Spleen (tissue), 13 donors: ENCODE results near the gene IQCF6. TPM values are rescaled to one million over a fixed set of nuclear protein-coding genes. Genes with fewer than 3 reads are reported as not detected.

Source experiments
- DNase-seq: peaks from one replicate; pipeline ENCODE4 v3.0.0-alpha.2; 2020
- H3K27ac ChIP-seq, 8 donors: fragments of 200-600 bp; sonication (generic) in 7 of 8; 1 replicate in 4 of 8; 2 replicates in 4 of 8; pipeline versions ENCODE4 v1.5.0 to v1.8.0; 2016 to 2021; ENCODE audit warnings: inconsistent platforms in 4 of 8, mild to moderate bottlenecking in 4 of 8, moderate library complexity in 1 of 8
- H3K27me3 ChIP-seq, 7 donors: fragments of 200-600 bp; sonication (generic) in 6 of 7; replicated peaks in 1 of 7; 1 replicate in 4 of 7; 2 replicates in 3 of 7; pipeline versions ENCODE4 v1.5.0 to v1.8.0; 2016 to 2021; ENCODE audit warnings: inconsistent platforms in 3 of 7, mild to moderate bottlenecking in 1 of 7
- H3K36me3 ChIP-seq, 6 donors: fragments of 200-600 bp; sonication (generic) in 5 of 6; 1 replicate in 4 of 6; 2 replicates in 2 of 6; pipeline versions ENCODE4 v1.5.0 to v1.8.0; 2016 to 2021; ENCODE audit warnings: inconsistent platforms in 2 of 6
- H3K4me1 ChIP-seq, 6 donors: fragments of 200-600 bp; sonication (generic) in 5 of 6; 1 replicate in 3 of 6; 2 replicates in 3 of 6; pipeline versions ENCODE4 v1.5.0 to v1.8.0; 2016 to 2021; ENCODE audit warnings: inconsistent platforms in 3 of 6
- H3K4me3 ChIP-seq, 8 donors: fragments of 200-600 bp; sonication (generic) in 7 of 8; 1 replicate in 4 of 8; 2 replicates in 4 of 8; pipeline versions ENCODE4 v1.5.0 to v1.8.0; 2016 to 2021; ENCODE audit warnings: inconsistent platforms in 4 of 8, mild to moderate bottlenecking in 4 of 8, moderate library complexity in 2 of 8
- H3K9me3 ChIP-seq, 8 donors: fragments of 200-600 bp; sonication (generic) in 7 of 8; 1 replicate in 4 of 8; 2 replicates in 4 of 8; pipeline versions ENCODE4 v1.5.0 to v1.8.0; 2016 to 2021; ENCODE audit warnings: inconsistent platforms in 4 of 8
- CTCF ChIP-seq, 11 experiments: fragments of 200-600 bp in 7 of 11; fragments of 450-650 bp in 4 of 11; sonication (generic) in 4 of 11; IDR thresholded peaks in 8 of 11; conservative IDR thresholded peaks in 3 of 11; 1 replicate in 7 of 11; 2 replicates in 4 of 11; pipeline versions ENCODE4 v1.4.0 to v1.8.0; 2016 to 2021; ENCODE audit warnings: antibody characterized with exemption in 11 of 11, inconsistent platforms in 4 of 11, mild to moderate bottlenecking in 1 of 11
- POLR2A ChIP-seq, 3 donors: fragments of 450-650 bp; IDR thresholded peaks; one replicate each; pipeline ENCODE4 v1.5.1; 2017; ENCODE audit warnings: antibody characterized with exemption in 3 of 3, mild to moderate bottlenecking in 1 of 3
- POLR2AphosphoS5 ChIP-seq, 3 donors: sonication (generic); formaldehyde crosslinking; IDR thresholded peaks; one replicate each; pipeline ENCODE4 v1.5.1; 2017; ENCODE audit warnings: antibody characterized with exemption in 3 of 3
- WGBS, 5 donors: extraction: QIAGEN DNeasy Blood & Tissue Kit in 3 of 5; methylation state at CpG; one replicate each; pipeline versions ENCODE4 v1.1.5 to v1.1.7; 2013 to 2018; 5-methylcytosine and 5-hydroxymethylcytosine counted together
- intact Hi-C: fragments of 100-400 bp; cut with DNase I; formaldehyde crosslinking; loops from one replicate; pipeline ENCODE4 v1.15.0; 2023; ENCODE audit warnings: low total_unique reads
- long read RNA-seq, 2 donors: transcript quantifications; one replicate each; lab custom pipeline, GENCODE V29; 2026
- polyA plus RNA-seq, 3 donors: library from polyadenylated mRNA; stranded (reverse); fragments of 200-250 nt; gene quantifications; one replicate each; pipeline ENCODE4 v1.2.1, GENCODE V29; 2013
- total RNA-seq, 7 donors: library from RNA; depleted of rRNA in 3 of 7; stranded (reverse); fragments of >200 nt in 3 of 7; fragmentation: NEBNext Ultra II Directional in 4 of 7; extraction: Animal tissue kit (Norgen Biotek cat#: 25700) in 4 of 7; gene quantifications; one replicate each; pipeline versions ENCODE4 v1.1.0 to v1.2.1, GENCODE V29; 2016 to 2021
- donor health status: healthy with polysubstance abuse.
- donor health status: DM: no; HTN: no; CAD: no; lungs with moderate emphysema.
- donor health status: DM: no; HTN: no; CAD: no.
- donor health status: Bipolar disorder and iron deficiency.
- donor health status: healthy.
- donor health status: DM: no; HTN: no; CAD: no.
- donor health status: DM: yes; HTN: yes; CAD: no.

IQCF6 gene
- not detected for total RNA-seq
- polyA plus RNA-seq, result not detected
- long read RNA-seq, donor 1, result 0 reads
- long read RNA-seq, donor 2, result 0 reads

GRCh38 chr3:51779137-51779536 lies at the start of gene IQCF6:
Gene IQCF6 (minus strand): TSS chr3:51779237. CDS start chr3:51779224, 13 bp downstream.
- H3K9me3 ChIP-seq, result no peaks in the 10 kb centered on the region
- TF ChIP-seq POLR2A (IDR thresholded peaks at IDR 0.05) (no peak), CTCF (IDR thresholded peaks at IDR 0.05 in 8 of 11, conservative IDR thresholded peaks at IDR 0.05 in 3 of 11) (no peak), POLR2AphosphoS5 (IDR thresholded peaks at IDR 0.05) (no peak)
- intact Hi-C loops, result no loop called here
- H3K27ac ChIP-seq, result no peak within 1 kb of the TSS
- no peaks in the 10 kb centered on the region for H3K36me3 ChIP-seq
- 92 to 97% (median 95%) methylated on average over 5 of the region's 5 CpGs for WGBS, 5 donors
- no peak for DNase-seq
- no peak within 1 kb of the TSS for H3K4me3 ChIP-seq
- H3K4me1 ChIP-seq, result no peaks in the 10 kb centered on the region
- peaks cover 0 to 17% (median 0%) of the 10 kb centered on the region in 7 donors for H3K27me3 ChIP-seq

GRCh38 chr3:51828297-51828696 lies 49.3 kb upstream of the IQCF6 start:
- Histone ChIP-seq H3K27me3 (no peaks in the 10 kb centered on the region), H3K4me1 (no peaks in the 10 kb centered on the region), H3K27ac (no peak overlapping the region), H3K36me3 (no peaks in the 10 kb centered on the region), H3K9me3 (peaks cover 0 to 34% (median 22%) of the 10 kb centered on the region in 8 donors), H3K4me3 (no peak overlapping the region)
- TF ChIP-seq POLR2A (IDR thresholded peaks at IDR 0.05) (no peak), CTCF (IDR thresholded peaks at IDR 0.05 in 8 of 11, conservative IDR thresholded peaks at IDR 0.05 in 3 of 11) (no peak), POLR2AphosphoS5 (IDR thresholded peaks at IDR 0.05) (no peak)
- no peak for DNase-seq
- WGBS, 5 donors, result 64 to 97% (median 86%) methylated on average over 1 of the region's 1 CpG
- intact Hi-C loops, result no loop called here

DNA sequence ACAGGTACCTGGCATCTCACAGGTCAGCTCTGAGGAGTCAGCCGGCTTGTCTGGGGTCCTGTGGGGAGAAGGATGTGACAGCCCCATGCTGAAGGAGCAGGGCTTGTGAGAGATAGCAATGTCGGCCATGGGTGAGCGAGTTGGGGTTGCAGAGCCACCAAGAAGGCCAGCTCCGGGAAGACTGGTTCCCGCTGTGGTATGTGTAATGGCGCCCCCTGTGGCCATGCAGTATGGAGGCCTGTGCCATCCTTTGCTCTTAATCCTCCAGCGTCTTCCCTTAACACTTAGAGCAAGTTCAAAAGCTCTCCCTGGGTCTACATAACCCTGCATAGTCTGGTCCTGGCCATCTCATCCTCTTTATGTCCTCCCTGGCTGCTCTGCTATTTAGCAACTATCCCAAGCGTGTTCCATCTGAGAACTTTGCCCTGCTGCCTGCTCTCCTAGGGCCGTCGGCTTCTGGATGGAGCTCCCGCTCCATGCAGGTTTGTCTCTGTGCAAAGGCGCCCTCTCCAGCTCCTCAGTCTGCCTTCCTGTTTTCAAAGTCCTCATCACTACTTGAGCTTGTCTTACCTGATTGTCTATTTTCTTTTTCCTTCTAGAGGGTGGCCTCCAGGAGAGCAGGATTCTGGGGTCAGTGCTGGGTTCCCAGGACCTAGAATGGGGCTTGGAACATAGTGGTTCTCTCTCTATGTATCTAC lies 40.8 kb upstream of the IQCF6 start:
- intact Hi-C loops, result no loop called here
- Histone ChIP-seq H3K9me3 (peaks cover 0 to 6% (median 0%) of the 10 kb centered on the region in 8 donors), H3K4me1 (no peaks in the 10 kb centered on the region), H3K27ac (no peak overlapping the region), H3K27me3 (peaks cover 0 to 53% (median 0%) of the 10 kb centered on the region in 7 donors), H3K36me3 (no peaks in the 10 kb centered on the region), H3K4me3 (no peak overlapping the region)
- TF ChIP-seq POLR2A (IDR thresholded peaks at IDR 0.05) (no peak), POLR2AphosphoS5 (IDR thresholded peaks at IDR 0.05) (no peak), CTCF (IDR thresholded peaks at IDR 0.05 in 8 of 11, conservative IDR thresholded peaks at IDR 0.05 in 3 of 11) (no peak)
- no peak for DNase-seq
- 51 to 57% (median 55%) methylated on average over 12 of the region's 12 CpGs for WGBS, 5 donors

DNA sequence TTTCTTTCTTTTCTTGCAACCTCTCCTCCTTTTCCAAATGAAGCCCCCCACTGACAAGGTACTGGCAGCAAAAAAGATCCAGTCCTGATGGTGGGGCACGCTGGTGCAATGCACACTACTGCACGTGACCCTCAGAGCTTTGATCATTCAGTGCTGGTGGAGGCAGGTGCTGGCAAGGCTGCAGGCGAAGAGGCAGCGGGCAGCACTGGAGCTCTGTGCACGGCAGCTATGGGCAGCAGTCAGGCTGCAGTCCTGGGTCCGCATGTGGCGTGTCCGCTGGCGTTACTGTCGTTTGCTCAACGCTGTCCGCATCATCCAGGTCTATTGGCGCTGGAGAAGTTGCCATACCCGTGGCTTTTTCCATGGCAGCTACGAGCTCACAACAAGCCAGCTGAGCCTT lies 40.1 kb upstream of the IQCF6 start:
- intact Hi-C loops, result no loop called here
- no peak overlapping the region for H3K27ac ChIP-seq
- H3K4me1 ChIP-seq, result no peaks in the 10 kb centered on the region
- no peaks in the 10 kb centered on the region for H3K36me3 ChIP-seq
- H3K4me3 ChIP-seq, result no peak overlapping the region
- no peak for DNase-seq
- peaks cover 0 to 56% (median 0%) of the 10 kb centered on the region in 7 donors for H3K27me3 ChIP-seq
- 89 to 95% (median 91%) methylated on average over 15 of the region's 15 CpGs for WGBS, 5 donors
- H3K9me3 ChIP-seq, result peaks cover 0 to 6% (median 0%) of the 10 kb centered on the region in 8 donors
- TF ChIP-seq CTCF (IDR thresholded peaks at IDR 0.05 in 8 of 11, conservative IDR thresholded peaks at IDR 0.05 in 3 of 11), result no peak
- no peak for TF ChIP-seq POLR2AphosphoS5 (IDR thresholded peaks at IDR 0.05)
- no peak for TF ChIP-seq POLR2A (IDR thresholded peaks at IDR 0.05)
